ENCODE measurements around the gene MROH7. TPM values are rescaled to one million over a fixed set of nuclear protein-coding genes. Genes with fewer than 3 reads are reported as not detected.
A peak's percentile ranks its signal among the peaks of the same experiment; 100 is the strongest.

MROH7 gene
- total and polyA plus RNA-seq, 9 of the 15 experiments (the other 6 are each of a cell fraction or from before 2014, with no cell fraction given) = not detected

- ChIA-PET CTCF (ENCODE audit: low intra/inter-chr PET ratio) (no interaction called here), POLR2A (interaction anchor here (0.7 to 2.5 kb wide), 3 partner anchors 15 to 330 kb away, joined by 3 to 6 read pairs (median 3); no protein-coding TSS in a partner anchor)
- no peaks in the 10 kb centered on the region for H3K9me1 ChIP-seq (ENCODE audit: control insufficient read depth, insufficient read depth, low read length)
- peaks cover 9% of the 10 kb centered on the region; the same call in 1 of the 2 replicates for H4K20me1 ChIP-seq (replicated peaks; ENCODE audit: control insufficient read depth, insufficient read depth, low read length)
- in situ Hi-C loops (cut with MboI) = no loop called here
- WGBS (ENCODE audit: insufficient coverage, low coverage, missing lambda C conversion rate) = 4% methylated on average over 9 of the region's 9 CpGs
- DNase-seq (ENCODE audit: extremely low read depth in 1 of 4, low spot score in 3 of 4) (no peak), ATAC-seq (peak; percentile 13; the same call in 1 of the 3 replicates), FAIRE-seq (no peak)
- no peaks in the 10 kb centered on the region; a peak in 1 of 5 replicates for H3K4me1 ChIP-seq (replicated peaks in 1 of 2; ENCODE audit: control insufficient read depth in 2 of 2, insufficient read depth in 2 of 2, low read length in 2 of 2)
- no peaks in the 10 kb centered on the region for H3K9me3 ChIP-seq (replicated peaks; ENCODE audit: control insufficient read depth, insufficient read depth, low read depth, low read length)
- H3K27ac ChIP-seq (ENCODE audit: extremely low read depth, low read depth, low read length) = no peak overlapping the region
- H2AFZ ChIP-seq (ENCODE audit: low read depth, low read length) = no peak overlapping the region
- TF ChIP-seq PKNOX1 (IDR thresholded peaks at IDR 0.05) = peak; percentile 49
- TF ChIP-seq NR1H2 (CRISPR knock-in tag; IDR thresholded peaks at IDR 0.05) = no peak
- TF ChIP-seq IRF2 (CRISPR knock-in tag; IDR thresholded peaks at IDR 0.05) = no peak
- no peak for TF ChIP-seq MCM5 (IDR thresholded peaks at IDR 0.05; ENCODE audit: low read depth)
- TF ChIP-seq FOXJ2 (tag; IDR thresholded peaks at IDR 0.05) = no peak
- no peak for TF ChIP-seq E2F3 (CRISPR knock-in tag; IDR thresholded peaks at IDR 0.05)
- TF ChIP-seq SIN3A (IDR thresholded peaks at IDR 0.05; ENCODE audit: borderline replicate concordance in 2 of 2, control insufficient read depth in 1 of 2, low read depth in 2 of 2, low read length in 2 of 2) = no peak
- H3K27me3 ChIP-seq (ENCODE audit: control insufficient read depth in 2 of 2, insufficient read depth in 2 of 2, low read length in 2 of 2) = peaks cover 32 to 64% of the 10 kb centered on the region in 2 experiments
- H3K79me2 ChIP-seq (ENCODE audit: control insufficient read depth, insufficient read depth, low read length) = no peaks in the 10 kb centered on the region
- H3K4me3 ChIP-seq = no peak overlapping the region
- intact Hi-C loops (cut with micrococcal nuclease) = no loop called here
- H3K9ac ChIP-seq (ENCODE audit: insufficient read depth in 1 of 2, low read depth in 2 of 2, low read length in 2 of 2) = no peak overlapping the region
- H3K36me3 ChIP-seq (ENCODE audit: control insufficient read depth, insufficient read depth, low read length) = no peaks in the 10 kb centered on the region
- no TSS peak for BruUV-seq (replicated peaks)
- H3K4me2 ChIP-seq (ENCODE audit: insufficient read depth, low read length) = no peak overlapping the region
These were observed 59.5 kb downstream of the MROH7 start for GRCh38 chr1:54701066-54701465.
